ENCODE data around the gene ATP9A.

GRCh38 chr20:51766994-51767866 lies 960 bp downstream of the ATP9A start:
- TF ChIP-seq CTCF (IDR thresholded peaks at IDR 0.05) (peak in 6 of 7 experiments; percentile 8 to 47 (median 38)), POLR2A (IDR thresholded peaks at IDR 0.05) (peak in 2 of 3 donors; percentile 76 to 78)

Measured in body of pancreas (tissue), 4 donors.